DOHH2 (cell line): ENCODE data around the gene COL25A1.

Experiments
- H3F3A ChIP-seq: fragments of 200-600 bp; sonication (generic), shearing (Covaris generic); 2 replicates; pipeline ENCODE4 v1.6.0; 2016; ENCODE audit warnings: antibody characterized with exemption, mild to moderate bottlenecking; ENCODE audit not compliant: control insufficient read depth, insufficient read depth
- H3K27ac ChIP-seq: fragments of 200-600 bp; sonication (generic); 2 replicates; pipeline ENCODE4 v1.5.1; 2014; ENCODE audit warnings: low read depth, mild to moderate bottlenecking, low read length, moderate library complexity
- H3K27me3 ChIP-seq: fragments of 200-600 bp; sonication (generic); 2 replicates; pipeline ENCODE4 v1.6.1; 2014; ENCODE audit warnings: mild to moderate bottlenecking, low read length, mixed read lengths; ENCODE audit not compliant: control insufficient read depth
- H3K36me3 ChIP-seq: fragments of 200-600 bp; sonication (generic); 2 replicates; pipeline ENCODE4 v1.6.1; 2014; ENCODE audit warnings: mild to moderate bottlenecking, low read length, moderate library complexity, mixed read lengths; ENCODE audit not compliant: control insufficient read depth
- H3K4me1 ChIP-seq: fragments of 200-600 bp; sonication (generic); 2 replicates; pipeline ENCODE4 v1.6.1; 2014; ENCODE audit warnings: mild to moderate bottlenecking, low read length, mixed read lengths; ENCODE audit not compliant: control insufficient read depth
- H3K4me2 ChIP-seq: fragments of 200-600 bp; sonication (generic); 2 replicates; pipeline ENCODE4 v1.6.0; 2014; ENCODE audit warnings: mild to moderate bottlenecking, low read length, moderate library complexity
- H3K4me3 ChIP-seq: fragments of 200-600 bp; sonication (generic); 2 replicates; pipeline ENCODE4 v1.5.1; 2014; ENCODE audit warnings: mild to moderate bottlenecking, low read length, mixed read lengths
- H3K79me2 ChIP-seq: fragments of 200-600 bp; sonication (generic); 2 replicates; pipeline ENCODE4 v1.6.1; 2014; ENCODE audit warnings: mild to moderate bottlenecking, low read length, mixed read lengths; ENCODE audit not compliant: control insufficient read depth
- H3K9me2 ChIP-seq: fragments of 200-600 bp; sonication (generic); replicated peaks from 2 replicates; pipeline ENCODE4 v1.6.1; 2014; ENCODE audit warnings: mild to moderate bottlenecking, low read length, mixed read lengths; ENCODE audit not compliant: control insufficient read depth
- H3K9me3 ChIP-seq: fragments of 200-600 bp; sonication (generic); 2 replicates; pipeline ENCODE4 v1.6.1; 2014; ENCODE audit warnings: antibody characterized with exemption, low read length, mixed read lengths; ENCODE audit not compliant: control insufficient read depth, insufficient read depth
- H4K20me1 ChIP-seq: fragments of 200-600 bp; sonication (generic); 2 replicates; pipeline ENCODE4 v1.6.0; 2014; ENCODE audit warnings: low read depth, mild to moderate bottlenecking, antibody characterized with exemption, low read length, moderate library complexity; ENCODE audit not compliant: control insufficient read depth, insufficient read depth
- EZH2phosphoT487 ChIP-seq: fragments of 200-600 bp; sonication (generic); IDR thresholded peaks from 2 replicates; pipeline ENCODE4 v1.6.1; 2017; ENCODE audit warnings: borderline replicate concordance, mild to moderate bottlenecking, antibody characterized with exemption, low read length, moderate library complexity, mixed read lengths
- TF ChIP-seq, protein P1 (sequence below): fragments of 200-600 bp; sonication (generic); IDR thresholded peaks from one replicate; pipeline ENCODE4 v1.5.1; 2014; ENCODE audit warnings: antibody characterized with exemption, mild to moderate bottlenecking, low read depth, low read length; ENCODE audit not compliant: poor library complexity, severe bottlenecking

The COL25A1 gene

GRCh38 chr4:108980455-108981239 lies 321.8 kb downstream of the COL25A1 start:
- TF ChIP-seq, protein P1, sequence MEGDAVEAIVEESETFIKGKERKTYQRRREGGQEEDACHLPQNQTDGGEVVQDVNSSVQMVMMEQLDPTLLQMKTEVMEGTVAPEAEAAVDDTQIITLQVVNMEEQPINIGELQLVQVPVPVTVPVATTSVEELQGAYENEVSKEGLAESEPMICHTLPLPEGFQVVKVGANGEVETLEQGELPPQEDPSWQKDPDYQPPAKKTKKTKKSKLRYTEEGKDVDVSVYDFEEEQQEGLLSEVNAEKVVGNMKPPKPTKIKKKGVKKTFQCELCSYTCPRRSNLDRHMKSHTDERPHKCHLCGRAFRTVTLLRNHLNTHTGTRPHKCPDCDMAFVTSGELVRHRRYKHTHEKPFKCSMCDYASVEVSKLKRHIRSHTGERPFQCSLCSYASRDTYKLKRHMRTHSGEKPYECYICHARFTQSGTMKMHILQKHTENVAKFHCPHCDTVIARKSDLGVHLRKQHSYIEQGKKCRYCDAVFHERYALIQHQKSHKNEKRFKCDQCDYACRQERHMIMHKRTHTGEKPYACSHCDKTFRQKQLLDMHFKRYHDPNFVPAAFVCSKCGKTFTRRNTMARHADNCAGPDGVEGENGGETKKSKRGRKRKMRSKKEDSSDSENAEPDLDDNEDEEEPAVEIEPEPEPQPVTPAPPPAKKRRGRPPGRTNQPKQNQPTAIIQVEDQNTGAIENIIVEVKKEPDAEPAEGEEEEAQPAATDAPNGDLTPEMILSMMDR = no peak
- no peak for TF ChIP-seq EZH2phosphoT487
- Histone ChIP-seq H3K9me3 (no peaks in the 10 kb centered on the region), H3K79me2 (no peaks in the 10 kb centered on the region), H3K36me3 (no peaks in the 10 kb centered on the region), H4K20me1 (no peaks in the 10 kb centered on the region), H3K27me3 (no peaks in the 10 kb centered on the region), H3K4me2 (no peak overlapping the region), H3K4me1 (no peaks in the 10 kb centered on the region), H3K4me3 (no peak overlapping the region), H3K27ac (no peak overlapping the region), H3K9me2 (no peaks in the 10 kb centered on the region), H3F3A (no peaks in the 10 kb centered on the region)

GRCh38 chr4:108979759-108980158 lies 322.7 kb downstream of the COL25A1 start:
- no peaks in the 10 kb centered on the region for H3K36me3 ChIP-seq
- TF ChIP-seq, protein P1 = no peak
- no peaks in the 10 kb centered on the region for H3K9me2 ChIP-seq
- no peaks in the 10 kb centered on the region for H3K9me3 ChIP-seq
- no peak overlapping the region for H3K4me2 ChIP-seq
- no peaks in the 10 kb centered on the region for H3F3A ChIP-seq
- H3K27me3 ChIP-seq = no peaks in the 10 kb centered on the region
- no peaks in the 10 kb centered on the region for H4K20me1 ChIP-seq
- no peaks in the 10 kb centered on the region for H3K79me2 ChIP-seq
- no peak overlapping the region for H3K27ac ChIP-seq
- H3K4me3 ChIP-seq = no peak overlapping the region
- H3K4me1 ChIP-seq = no peaks in the 10 kb centered on the region

DNA sequence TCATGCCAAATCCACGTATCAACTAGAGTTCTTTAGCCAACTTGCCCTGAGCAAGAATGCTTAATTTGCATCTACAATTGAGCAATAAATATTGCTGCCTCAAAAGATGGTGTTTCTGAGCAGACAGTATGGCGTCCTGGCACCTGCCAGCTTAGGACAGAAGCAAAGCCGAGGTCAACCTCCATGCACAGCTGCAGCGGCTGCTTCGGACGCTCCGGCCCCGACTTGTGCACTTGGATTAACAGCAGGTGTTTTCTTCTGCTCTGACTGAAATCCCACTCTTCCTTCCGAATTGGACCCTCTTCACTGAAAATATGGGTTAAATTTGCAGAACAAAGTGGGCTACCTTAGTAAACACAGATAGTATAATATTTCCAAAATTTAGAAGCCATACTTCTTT lies 324.4 kb downstream of the COL25A1 start:
- no peaks in the 10 kb centered on the region for H3K9me3 ChIP-seq
- no peaks in the 10 kb centered on the region for H3K9me2 ChIP-seq
- H3K27ac ChIP-seq = no peak overlapping the region
- H4K20me1 ChIP-seq = no peaks in the 10 kb centered on the region
- no peak overlapping the region for H3K4me2 ChIP-seq
- TF ChIP-seq, protein P1 = no peak
- TF ChIP-seq EZH2phosphoT487 = no peak
- no peak overlapping the region for H3K4me3 ChIP-seq
- H3F3A ChIP-seq = no peaks in the 10 kb centered on the region
- H3K79me2 ChIP-seq = no peaks in the 10 kb centered on the region
- no peaks in the 10 kb centered on the region for H3K36me3 ChIP-seq
- H3K27me3 ChIP-seq = no peaks in the 10 kb centered on the region
- no peaks in the 10 kb centered on the region for H3K4me1 ChIP-seq
